K562 (cell line): ENCODE measurements around the gene PEPD. TPM values are rescaled to one million over a fixed set of nuclear protein-coding genes. Genes with fewer than 3 reads are reported as not detected.

Source experiments
- ATAC-seq: fragments of 200-7000 bp; cut with Tn5 transposase; 3 replicates; pipeline ENCODE4 v1.9.1; 2020; ENCODE audit warnings: moderate library complexity
- BruUV-seq: library from RNA; stranded (reverse); fragments of 400-500 nt; replicated peaks from 2 replicates; lab custom pipeline; 2021; lab: Mats Ljungman, UMichigan
- CTCF ChIA-PET: fragments of 300-600 bp; formaldehyde crosslinking; extraction: SDS; loops from one replicate; lab custom pipeline; 2021; ENCODE audit warnings: low intra/inter-chr PET ratio; lab: Yijun Ruan, JAX
- POLR2A ChIA-PET: fragments of 300-600, 350-650 bp; sonication (Branson Sonifier 250); formaldehyde crosslinking; extraction: SDS; loops from one replicate; lab custom pipeline; 2021; ENCODE audit warnings: antibody characterized with exemption, inconsistent platforms; lab: Yijun Ruan, JAX
- DNase-seq, 4 experiments: peaks; one replicate each; pipeline versions ENCODE4 v3.0.0 to v3.0.0-alpha.2; 2011 to 2018; ENCODE audit warnings: low spot score in 3 of 4, mixed read lengths in 3 of 4; ENCODE audit errors: extremely low read depth in 1 of 4
- FAIRE-seq: peaks from 2 replicates; lab custom pipeline; 2011; peaks lifted over from hg19 to GRCh38; lab: Jason Lieb, UNC
- H2AFZ ChIP-seq: 2 replicates; pipeline ENCODE4 v1.6.0; 2011; ENCODE audit warnings: low read depth, low read length, control low read depth, inconsistent platforms
- H3K27ac ChIP-seq: fragments of 200-600 bp; 3 replicates; pipeline ENCODE4 v1.8.0; 2011; ENCODE audit warnings: low read depth, mild to moderate bottlenecking, control low read depth, inconsistent platforms, low read length, moderate library complexity, mixed read lengths; ENCODE audit errors: extremely low read depth
- H3K27me3 ChIP-seq, 2 experiments: fragments of 300-600 bp in 1 of 2; 2 replicates in 1 of 2; 3 replicates in 1 of 2; pipeline versions ENCODE4 v1.6.0 to v1.8.0; 2011; ENCODE audit warnings: inconsistent platforms in 2 of 2, low read length in 2 of 2, mild to moderate bottlenecking in 1 of 2, mixed read lengths in 1 of 2, moderate library complexity in 1 of 2; ENCODE audit not compliant: control insufficient read depth in 2 of 2, insufficient read depth in 2 of 2
- H3K36me3 ChIP-seq: fragments of 300-600 bp; 3 replicates; pipeline ENCODE4 v1.8.0; 2011; ENCODE audit warnings: mild to moderate bottlenecking, low read length, inconsistent platforms; ENCODE audit not compliant: control insufficient read depth, insufficient read depth
- H3K4me1 ChIP-seq, 2 experiments: fragments of 200-600 bp in 1 of 2; replicated peaks in 1 of 2; 2 replicates in 1 of 2; 3 replicates in 1 of 2; pipeline versions ENCODE4 v1.5.1 to v1.8.0; 2011; ENCODE audit warnings: inconsistent platforms in 2 of 2, low read length in 2 of 2, mild to moderate bottlenecking in 1 of 2, mixed read lengths in 1 of 2, moderate library complexity in 1 of 2; ENCODE audit not compliant: control insufficient read depth in 2 of 2, insufficient read depth in 2 of 2
- H3K4me2 ChIP-seq: 2 replicates; pipeline ENCODE4 v1.6.1; 2011; ENCODE audit warnings: low read length, control low read depth, inconsistent platforms, mixed read lengths; ENCODE audit not compliant: insufficient read depth
- H3K4me3 ChIP-seq: fragments of 200-600 bp; sonication (generic), shearing (Covaris generic); 2 replicates; pipeline ENCODE4 v1.5.1; 2016; ENCODE audit warnings: control low read depth, inconsistent platforms
- H3K79me2 ChIP-seq: fragments of 200-600 bp; 3 replicates; pipeline ENCODE4 v1.8.0; 2011; ENCODE audit warnings: low read length, inconsistent platforms; ENCODE audit not compliant: control insufficient read depth, insufficient read depth
- H3K9ac ChIP-seq, 2 experiments: 2 replicates each; pipeline versions ENCODE4 v1.6.0 to v1.6.1; 2011; ENCODE audit warnings: low read depth in 2 of 2, low read length in 2 of 2, control low read depth in 1 of 2, inconsistent platforms in 1 of 2, mild to moderate bottlenecking in 1 of 2, mixed read lengths in 1 of 2; ENCODE audit not compliant: insufficient read depth in 1 of 2
- H3K9me1 ChIP-seq: one replicate; pipeline ENCODE4 v1.6.0; 2011; ENCODE audit warnings: inconsistent platforms, mild to moderate bottlenecking, low read length, moderate library complexity; ENCODE audit not compliant: control insufficient read depth, insufficient read depth
- H3K9me3 ChIP-seq: replicated peaks from 2 replicates; pipeline ENCODE4 v1.5.1; 2011; ENCODE audit warnings: low read depth, low read length, inconsistent platforms; ENCODE audit not compliant: control insufficient read depth, insufficient read depth
- H4K20me1 ChIP-seq: replicated peaks from 2 replicates; pipeline ENCODE4 v1.6.1; 2011; ENCODE audit warnings: low read length, inconsistent platforms, mixed read lengths; ENCODE audit not compliant: control insufficient read depth, insufficient read depth
- BRCA1 ChIP-seq, 2 experiments: fragments of 450-650 bp in 1 of 2; sonication (generic) in 1 of 2; formaldehyde crosslinking in 1 of 2; IDR thresholded peaks; 2 replicates each; pipeline versions ENCODE4 v1.5.0 to v1.6.1; 2017 to 2020; ENCODE audit warnings: mild to moderate bottlenecking in 1 of 2, missing genetic modification reagents in 1 of 2
- MECOM ChIP-seq: fragments of 250-450 bp; sonication (Bioruptor Pico); IDR thresholded peaks from 2 replicates; pipeline ENCODE4 v1.8.0; 2022; ENCODE audit warnings: inconsistent platforms
- TFAM ChIP-seq: fragments of 250-450 bp; sonication (Bioruptor Pico); conservative IDR thresholded peaks from 2 replicates; pipeline ENCODE4 v1.5.0; 2021; ENCODE audit warnings: mild to moderate bottlenecking, moderate library complexity
- ZSCAN29 ChIP-seq: fragments of 450-650 bp; IDR thresholded peaks from 2 replicates; pipeline ENCODE4 v1.6.1; 2017
- WGBS: fragments of 100-300 bp; shearing (Covaris generic); methylation state at CpG from one replicate; pipeline ENCODE4 v1.1.6; 2016; ENCODE audit warnings: low coverage, mixed read lengths; ENCODE audit not compliant: insufficient coverage; ENCODE audit errors: missing lambda C conversion rate; 5-methylcytosine and 5-hydroxymethylcytosine counted together
- in situ Hi-C: fragments of 300-500 bp; cut with MboI; formaldehyde crosslinking; loops from 4 replicates; pipeline ENCODE4 v1.15.0; 2018; ENCODE audit warnings: inconsistent platforms, mixed read lengths
- intact Hi-C: fragments of 100-400 bp; cut with micrococcal nuclease; formaldehyde crosslinking; loops from 2 replicates; pipeline ENCODE4 v1.14.2; 2022
- polyA plus RNA-seq, 8 experiments: library from polyadenylated mRNA; depleted of rRNA in 4 of 8; stranded (reverse) in 5 of 8; unstranded in 3 of 8; fragments of >200 nt; fragmentation: Nextera tagmentation in 2 of 8; fragmentation: Illumina TruSeq in 1 of 8; extraction: Ambion mirVana in 2 of 8; extraction: Trizol in 1 of 8; gene quantifications; 2 replicates each; pipeline versions ENCODE4 v1.2.1 to v1.2.3, GENCODE V29; 2011 to 2014; ENCODE audit warnings: inconsistent platforms in 1 of 8, missing spikeins in 1 of 8
- total RNA-seq, 7 experiments: library from RNA; depleted of rRNA in 6 of 7; stranded (reverse); fragments of >200 nt in 6 of 7; fragmentation: Illumina TruSeq in 2 of 7; extraction: Trizol in 2 of 7; gene quantifications; 2 replicates each; pipeline versions ENCODE4 v1.2.1 to v1.2.3, GENCODE V29; 2011 to 2021; ENCODE audit warnings: low replicate concordance in 1 of 7

The PEPD gene
- total and polyA plus RNA-seq, 9 of the 15 experiments (the other 6 are each of a cell fraction or from before 2014, with no cell fraction given) = 1.3 to 19.2 (median 16.0) TPM

DNA sequence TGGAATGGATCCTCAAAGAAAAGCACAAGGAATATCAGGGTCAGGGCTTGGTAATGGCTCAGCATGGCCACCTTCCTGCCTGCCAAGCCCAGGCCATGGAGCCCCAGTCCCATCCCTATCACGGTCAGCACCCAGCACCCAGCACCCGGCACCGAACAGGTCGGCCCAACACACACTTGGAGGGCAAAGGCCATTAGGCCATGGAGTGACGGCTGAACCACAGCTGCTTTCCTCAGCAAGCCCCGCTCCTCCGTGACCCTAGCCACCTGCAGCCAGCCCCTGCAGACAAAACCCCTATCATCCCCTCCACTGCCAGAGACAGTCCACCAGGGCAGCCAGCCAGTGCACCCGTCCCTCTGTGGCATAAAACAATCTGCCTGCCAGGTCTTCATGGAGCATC is 20.6 kb downstream of the PEPD start (continued):
- no peak for TF ChIP-seq BRCA1 (IDR thresholded peaks at IDR 0.05)
- no peak for TF ChIP-seq BRCA1 (CRISPR knock-in tag; IDR thresholded peaks at IDR 0.05)
- no peak for TF ChIP-seq TFAM (CRISPR knock-in tag)

DNA sequence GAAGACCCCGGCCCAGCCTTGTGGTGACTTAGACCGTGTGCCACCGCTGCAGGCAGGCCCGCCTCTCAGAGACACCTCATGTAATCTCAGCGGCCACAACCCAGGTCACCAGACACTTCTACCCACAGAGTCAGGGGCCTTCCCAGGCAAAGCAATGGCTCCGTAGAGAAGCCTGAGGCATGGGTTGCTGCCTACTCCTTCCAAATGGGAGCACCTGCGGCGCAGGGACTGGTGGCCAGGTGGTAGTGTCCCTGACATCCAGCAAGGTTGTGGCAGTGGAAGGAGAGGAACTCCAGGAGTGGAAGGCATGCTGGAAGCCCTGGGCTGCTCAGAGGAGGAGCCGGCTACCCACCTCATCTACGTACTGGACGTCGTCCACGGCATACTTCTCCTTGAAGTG is 21.0 kb downstream of the PEPD start:
- Histone ChIP-seq H3K4me2 (no peak overlapping the region), H3K79me2 (no peaks in the 10 kb centered on the region), H3K4me3 (no peak overlapping the region), H3K9me1 (no peaks in the 10 kb centered on the region), H2AFZ (no peak overlapping the region), H3K36me3 (no peaks in the 10 kb centered on the region), H3K9ac (no peak overlapping the region), H3K27me3 (no peaks in the 10 kb centered on the region; a peak in 2 of 5 replicates), H4K20me1 (peaks cover 7% of the 10 kb centered on the region), H3K27ac (no peak overlapping the region), H3K4me1 (peaks cover 0 to 5% of the 10 kb centered on the region in 2 experiments; a peak in 1 of 5 replicates), H3K9me3 (no peaks in the 10 kb centered on the region)
- intact Hi-C loops = no loop called here
- TF ChIP-seq ZSCAN29 (no peak), MECOM (CRISPR knock-in tag) (no peak)
- ChIA-PET POLR2A (no interaction called here), CTCF (no interaction called here)
- FAIRE-seq (no peak), ATAC-seq (no peak), DNase-seq (no peak)
- no TSS peak for BruUV-seq
- WGBS = 49% methylated on average over 12 of the region's 13 CpGs
- in situ Hi-C loops = no loop called here
